NT2/D1 (cell line): ENCODE data around the gene RTN4RL1.

Experiments
- YY1 ChIP-seq: IDR thresholded peaks from 2 replicates; pipeline ENCODE4 v1.6.1; 2011; ENCODE audit not compliant: insufficient read length, insufficient read depth
- ZNF274 ChIP-seq: IDR thresholded peaks from 2 replicates; pipeline ENCODE4 v1.6.1; 2011; ENCODE audit warnings: mild to moderate bottlenecking, low read depth, low read length

DNA sequence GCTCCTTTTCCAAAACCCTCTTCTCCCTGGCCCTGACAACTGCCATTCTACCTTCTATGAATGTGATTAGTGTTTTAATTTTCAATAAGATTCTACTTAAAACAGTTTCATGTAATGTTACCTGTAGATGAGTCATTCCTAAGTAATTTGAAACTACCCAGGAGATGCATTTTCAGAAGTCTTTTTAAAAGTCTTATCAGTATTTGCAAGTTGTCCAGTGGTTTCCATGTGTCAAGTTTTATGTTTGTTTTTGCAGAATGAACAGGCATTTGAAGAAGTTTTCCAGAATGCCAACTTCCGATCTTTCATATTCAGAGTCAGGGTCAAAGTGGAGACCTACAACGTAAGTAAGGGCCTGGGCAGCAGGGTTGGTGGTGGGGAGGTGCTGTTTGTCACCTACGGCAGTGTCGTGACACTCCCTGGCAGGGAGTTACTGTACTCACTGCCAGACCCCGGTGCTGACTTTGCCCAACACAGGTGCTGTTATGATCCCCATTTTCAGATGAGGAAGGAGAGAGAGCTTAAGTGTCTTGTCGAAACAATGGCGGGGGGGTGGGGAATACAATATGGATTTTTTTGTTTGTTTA lies 130.3 kb downstream of the RTN4RL1 start:
- TF ChIP-seq YY1, result no peak
- TF ChIP-seq ZNF274, result no peak
